NCI-H146 (cell line): ENCODE data around the gene INSIG1.

ENCODE experiments used
- DNase-seq: peaks from one replicate; lab custom pipeline; 2025; lab: John Stamatoyannopoulos, UW

The INSIG1 gene

GRCh38 chr7:155349601-155350331 lies 52.1 kb downstream of the INSIG1 start:
- DNase-seq, result no peak

GRCh38 chr7:155351120-155351870 lies 53.6 kb downstream of the INSIG1 start:
- no peak for DNase-seq

- no peak for DNase-seq
Measured at GRCh38 chr7:155352076-155352752, 54.5 kb downstream of the INSIG1 start.

GRCh38 chr7:155352753-155353115 lies 55.1 kb downstream of the INSIG1 start:
- DNase-seq, result no peak

GRCh38 chr7:155353256-155353897 lies 55.7 kb downstream of the INSIG1 start:
- DNase-seq, result no peak

- DNase-seq, result no peak
Measured at GRCh38 chr7:155354371-155355048, 56.8 kb downstream of the INSIG1 start.

- no peak for DNase-seq
Measured at GRCh38 chr7:155355176-155355575, 57.5 kb downstream of the INSIG1 start.

- DNase-seq, result no peak
Measured at GRCh38 chr7:155355745-155356144, 58.1 kb downstream of the INSIG1 start.

GRCh38 chr7:155356323-155357105 lies 58.8 kb downstream of the INSIG1 start:
- DNase-seq, result peak; percentile 3

- DNase-seq, result no peak
Measured at GRCh38 chr7:155357573-155358041, 59.9 kb downstream of the INSIG1 start.

- DNase-seq, result no peak
Measured at GRCh38 chr7:155358066-155358947, 60.6 kb downstream of the INSIG1 start.

GRCh38 chr7:155358948-155359712 lies 61.5 kb downstream of the INSIG1 start:
- no peak for DNase-seq
